ENCODE results near the gene ERP44.

- TF ChIP-seq CTCF (IDR thresholded peaks at IDR 0.05; ENCODE audit: insufficient read depth, low read depth, low read length) = no peak
- no peak for TF ChIP-seq EZH2 (IDR thresholded peaks at IDR 0.05; ENCODE audit: insufficient read depth, low read length)
Measured at GRCh38 chr9:100112677-100113336, 14.0 kb upstream of the ERP44 start.

Measured in astrocyte (in vitro differentiated cells and primary cell).